GM21381 (cell line): ENCODE results near the gene GNAT3.

Source experiments
- ATAC-seq: cut with Tn5 transposase; IDR thresholded peaks from one replicate; pipeline ENCODE4 v1.9.1; 2021; ENCODE audit warnings: mild to moderate bottlenecking, moderate library complexity; ENCODE audit not compliant: unreplicated experiment

Gene GNAT3

DNA sequence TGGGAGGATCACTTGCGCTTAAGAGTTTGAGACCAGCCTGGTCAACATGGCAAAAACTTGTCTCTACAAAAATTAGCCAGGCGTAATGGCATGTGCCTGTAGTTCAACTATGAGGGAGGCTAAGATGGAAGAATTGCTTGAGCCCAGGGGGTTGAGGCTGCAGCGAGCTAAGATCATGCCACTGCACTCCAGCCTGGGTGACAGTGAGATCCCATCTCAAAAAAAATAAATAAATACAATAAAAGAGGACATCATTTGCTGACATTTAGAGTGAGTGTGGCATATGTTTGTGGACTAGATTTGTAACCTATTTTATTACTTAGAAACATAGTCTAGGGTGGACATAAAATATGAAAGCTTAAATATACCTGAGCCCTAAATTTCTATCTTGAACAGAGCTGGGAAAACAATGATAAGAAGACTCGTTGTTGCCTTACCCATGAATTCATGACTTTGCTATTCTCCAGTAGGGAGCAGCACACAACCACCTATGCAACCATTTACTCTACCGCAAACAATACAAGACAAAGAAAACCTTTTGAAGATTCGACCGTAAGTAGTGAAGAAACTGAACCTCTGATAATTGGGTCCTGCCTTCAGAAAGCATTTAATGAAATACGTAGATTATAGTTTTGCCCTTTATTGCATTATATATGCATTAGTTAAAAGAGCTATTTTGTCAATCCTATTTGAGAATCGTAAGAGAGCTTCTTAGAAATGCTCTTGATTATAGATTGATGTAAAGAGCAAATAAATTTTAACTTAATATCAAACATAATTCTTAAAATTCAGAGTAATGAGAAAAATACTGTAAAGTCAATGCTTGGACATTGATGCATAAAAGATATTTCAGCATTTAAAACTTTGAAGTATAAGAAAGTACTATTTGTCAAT, 83.5 kb downstream of the GNAT3 start:
- ATAC-seq, result no peak

GRCh38 chr7:80427218-80427617, 84.6 kb downstream of the GNAT3 start:
- no peak for ATAC-seq

GRCh38 chr7:80420876-80421275, 91.0 kb downstream of the GNAT3 start:
- no peak for ATAC-seq

DNA sequence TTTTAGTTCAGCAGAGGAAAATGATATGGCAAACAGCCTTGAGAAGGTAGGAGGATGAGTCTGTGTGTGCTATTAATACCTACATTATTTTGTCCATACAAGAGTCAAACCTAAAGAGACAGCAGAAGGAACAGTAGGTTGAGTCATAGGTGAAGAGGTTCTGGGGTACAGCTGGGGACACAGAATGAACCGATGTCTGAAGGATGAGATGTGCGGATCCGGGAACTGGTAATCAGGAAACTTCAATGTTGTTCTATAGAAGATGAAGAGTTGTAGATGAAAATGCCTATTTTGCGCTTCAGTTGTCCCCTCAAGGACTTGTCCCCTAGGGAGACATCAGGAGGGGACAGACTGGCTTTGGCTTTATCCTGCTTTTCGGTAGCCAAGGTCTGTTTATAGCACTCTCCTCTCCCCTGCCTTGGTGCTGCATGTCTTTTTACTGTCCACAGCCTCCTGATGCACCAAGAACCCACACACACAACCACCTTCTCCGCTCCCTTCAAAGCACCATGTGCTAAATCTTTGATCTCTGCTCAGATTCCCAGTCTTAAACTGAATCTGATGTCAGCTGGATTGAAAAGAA, 94.6 kb downstream of the GNAT3 start:
- no peak for ATAC-seq

DNA sequence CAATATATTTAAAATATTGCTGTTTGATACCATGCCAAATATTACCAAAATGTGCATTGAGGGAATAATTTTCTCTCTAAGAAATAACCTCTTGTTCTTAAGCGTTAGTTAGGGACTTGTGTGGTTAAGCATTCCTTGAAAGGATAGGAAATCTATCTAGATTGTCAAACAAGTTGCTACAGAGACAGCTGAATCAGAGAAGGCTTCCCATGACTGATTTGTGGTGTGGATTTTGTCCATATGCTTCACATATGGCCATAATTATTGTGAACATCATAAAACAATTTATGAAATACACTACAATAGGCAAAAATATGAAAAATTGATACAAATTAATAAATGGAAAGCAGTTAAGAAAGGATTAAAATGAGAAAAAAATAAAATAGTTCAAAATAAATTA, 96.3 kb downstream of the GNAT3 start:
- ATAC-seq, result no peak

DNA sequence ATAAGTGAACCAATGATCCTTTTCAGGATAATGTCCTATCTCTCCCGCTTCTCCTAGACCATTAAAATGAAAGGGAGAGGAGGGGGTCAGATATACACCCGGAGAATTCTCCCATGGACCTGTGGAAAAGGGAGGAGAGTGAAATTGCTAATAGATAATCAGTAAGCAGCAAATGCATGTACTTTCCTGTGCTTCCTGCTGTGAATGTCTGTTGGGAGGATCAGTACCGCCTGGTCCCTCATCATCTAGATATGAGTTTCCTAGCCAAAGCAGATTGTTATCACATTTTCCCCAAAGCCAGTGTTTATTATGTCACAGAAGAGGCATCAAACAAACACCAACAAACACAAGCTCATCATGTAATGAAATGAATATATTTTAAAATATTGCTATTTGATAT, 96.8 kb downstream of the GNAT3 start:
- no peak for ATAC-seq

DNA sequence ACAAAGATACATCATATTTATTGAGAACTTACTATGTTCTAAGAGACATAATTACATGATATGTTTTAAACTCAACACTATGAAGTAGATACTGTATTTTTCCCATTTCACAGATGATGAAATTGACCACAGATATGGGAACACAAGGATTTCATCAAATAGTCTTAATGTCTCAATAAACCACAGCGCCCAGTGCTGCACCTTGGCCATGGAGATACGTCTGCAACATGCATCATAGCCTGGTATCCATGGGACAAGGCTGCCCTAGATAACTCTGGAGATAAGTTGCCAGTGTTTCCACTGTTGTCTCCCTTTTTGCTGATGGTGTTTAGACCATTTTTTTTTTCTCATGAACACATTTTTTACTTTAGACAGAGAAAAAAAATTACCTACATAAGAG, 97.5 kb downstream of the GNAT3 start:
- ATAC-seq, result no peak

GRCh38 chr7:80413383-80413945, 98.4 kb downstream of the GNAT3 start:
- ATAC-seq, result no peak

DNA sequence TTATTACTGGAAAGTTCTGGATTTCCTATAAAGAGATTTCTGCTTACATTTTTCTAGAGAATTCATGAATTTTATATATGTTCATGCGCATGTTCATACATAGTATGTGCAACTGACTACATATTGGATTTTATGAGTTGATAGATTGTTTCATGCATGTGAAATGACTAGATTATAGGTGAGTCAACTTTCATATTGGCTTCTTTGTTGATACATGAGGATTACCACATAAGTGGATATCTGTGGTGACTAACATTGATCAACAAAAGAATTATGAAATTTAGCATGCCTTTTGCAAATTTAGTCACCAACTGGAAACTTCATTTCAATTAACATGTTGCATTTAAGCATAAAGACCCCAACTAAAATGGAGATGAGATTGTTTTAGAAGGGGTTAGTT, 99.0 kb downstream of the GNAT3 start:
- no peak for ATAC-seq

GRCh38 chr7:80411621-80412020, 100.2 kb downstream of the GNAT3 start:
- no peak for ATAC-seq

DNA sequence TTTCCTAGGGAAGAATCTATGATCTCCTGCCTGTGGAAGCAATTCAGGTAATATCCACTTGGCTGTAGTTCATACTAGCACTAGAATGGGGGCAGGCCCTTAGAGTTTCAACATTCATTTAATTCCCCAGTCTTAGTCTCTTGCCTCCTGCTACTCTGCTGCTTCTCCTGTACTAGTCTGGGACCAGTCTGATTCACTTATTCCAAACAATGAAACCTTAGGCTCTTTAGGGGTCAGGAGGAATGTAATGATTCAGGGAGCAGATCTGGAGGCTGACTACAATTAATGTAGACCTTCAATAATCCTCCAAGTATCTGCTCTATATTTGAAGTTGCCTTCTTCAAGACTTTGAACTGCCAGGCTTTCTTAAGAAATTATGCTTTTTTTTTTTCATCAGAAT, 101.8 kb downstream of the GNAT3 start:
- ATAC-seq, result no peak
